Lower leg skin (tissue), 3 donors: ENCODE measurements around the gene GPAM.

ENCODE experiments used
- CTCF ChIP-seq, 3 donors: fragments of 450-650 bp; IDR thresholded peaks; one replicate each; pipeline ENCODE4 v1.5.1; 2016; ENCODE audit warnings: antibody characterized with exemption in 3 of 3, mild to moderate bottlenecking in 3 of 3, moderate library complexity in 2 of 3
- POLR2A ChIP-seq, 2 donors: fragments of 450-650 bp; IDR thresholded peaks; one replicate each; pipeline ENCODE4 v1.6.1; 2016 to 2017; ENCODE audit warnings: antibody characterized with exemption in 2 of 2, mild to moderate bottlenecking in 1 of 2, moderate library complexity in 1 of 2

- no peak for TF ChIP-seq CTCF (IDR thresholded peaks at IDR 0.05)
- no peak for TF ChIP-seq POLR2A (IDR thresholded peaks at IDR 0.05)
Measured at GRCh38 chr10:112143420-112143819, 40.1 kb downstream of the GPAM start.
